Liver (tissue), 9 donors: ENCODE measurements around the gene YIPF2. TPM values are rescaled to one million over a fixed set of nuclear protein-coding genes. Genes with fewer than 3 reads are reported as not detected.

Experiments used
- DNase-seq: peaks from one replicate; pipeline ENCODE4 v3.0.0-alpha.2; 2017; ENCODE audit warnings: low spot score
- H3K27ac ChIP-seq, 2 donors: one replicate each; pipeline ENCODE4 v1.7.0; 2013; ENCODE audit warnings: inconsistent platforms in 2 of 2, low read length in 2 of 2, control low read depth in 1 of 2, low read depth in 1 of 2, mild to moderate bottlenecking in 1 of 2
- H3K27me3 ChIP-seq, 4 donors: one replicate each; pipeline versions ENCODE4 v1.6.1 to v1.7.0; 2013; ENCODE audit warnings: low read length in 3 of 4, inconsistent platforms in 1 of 4, mild to moderate bottlenecking in 1 of 4, moderate library complexity in 1 of 4; ENCODE audit not compliant: control insufficient read depth in 4 of 4, insufficient read depth in 4 of 4
- H3K36me3 ChIP-seq, 4 donors: one replicate each; pipeline versions ENCODE4 v1.6.1 to v1.7.0; 2013; ENCODE audit warnings: low read length in 3 of 4, mild to moderate bottlenecking in 3 of 4, low read depth in 1 of 4, moderate library complexity in 1 of 4; ENCODE audit not compliant: control insufficient read depth in 4 of 4, insufficient read depth in 3 of 4
- H3K4me1 ChIP-seq, 4 donors: one replicate each; pipeline versions ENCODE4 v1.6.1 to v1.7.0; 2013; ENCODE audit warnings: low read length in 3 of 4, mild to moderate bottlenecking in 3 of 4, moderate library complexity in 1 of 4; ENCODE audit not compliant: control insufficient read depth in 4 of 4, insufficient read depth in 4 of 4
- H3K4me3 ChIP-seq, 3 donors: one replicate each; pipeline versions ENCODE4 v1.6.1 to v1.7.0; 2013; ENCODE audit warnings: low read length in 3 of 3, control low read depth in 1 of 3, low read depth in 1 of 3, mild to moderate bottlenecking in 1 of 3
- H3K9ac ChIP-seq, 2 donors: one replicate each; pipeline ENCODE4 v1.7.0; 2013; ENCODE audit warnings: low read length in 2 of 2, mild to moderate bottlenecking in 2 of 2, moderate library complexity in 2 of 2, control low read depth in 1 of 2, low read depth in 1 of 2
- H3K9me3 ChIP-seq, 4 donors: one replicate each; pipeline versions ENCODE4 v1.6.1 to v1.7.0; 2013; ENCODE audit warnings: low read length in 3 of 4; ENCODE audit not compliant: control insufficient read depth in 4 of 4
- CTCF ChIP-seq: fragments of 150-350 bp; IDR thresholded peaks from 2 replicates; pipeline ENCODE4 v1.5.1; 2017; ENCODE audit warnings: improper control_type of control experiment, low read depth, low read length; ENCODE audit not compliant: missing input control
- EGR1 ChIP-seq, 2 donors: IDR thresholded peaks; 2 replicates each; pipeline ENCODE4 v1.6.1; 2016 to 2018; ENCODE audit warnings: antibody characterized with exemption in 2 of 2, low read depth in 2 of 2
- FOXA1 ChIP-seq: IDR thresholded peaks from 2 replicates; pipeline ENCODE4 v1.6.1; 2016; ENCODE audit warnings: antibody characterized with exemption
- FOXA2 ChIP-seq: IDR thresholded peaks from 2 replicates; pipeline ENCODE4 v1.6.1; 2016; ENCODE audit warnings: antibody characterized with exemption
- GABPA ChIP-seq, 2 donors: IDR thresholded peaks in 1 of 2; conservative IDR thresholded peaks in 1 of 2; 2 replicates each; pipeline ENCODE4 v1.6.1; 2016; ENCODE audit warnings: antibody characterized with exemption in 2 of 2, mild to moderate bottlenecking in 1 of 2, moderate library complexity in 1 of 2
- HNF4A ChIP-seq, 2 donors: conservative IDR thresholded peaks; 2 replicates each; pipeline ENCODE4 v1.6.1; 2016; ENCODE audit warnings: antibody characterized with exemption in 2 of 2, mild to moderate bottlenecking in 2 of 2
- HNF4G ChIP-seq: IDR thresholded peaks from 2 replicates; pipeline ENCODE4 v1.6.1; 2016; ENCODE audit warnings: antibody characterized with exemption
- JUND ChIP-seq, 2 donors: IDR thresholded peaks; 2 replicates each; pipeline ENCODE4 v1.6.1; 2016; ENCODE audit warnings: antibody characterized with exemption in 2 of 2
- MAX ChIP-seq: IDR thresholded peaks from 2 replicates; pipeline ENCODE4 v1.6.1; 2016; ENCODE audit warnings: antibody characterized with exemption
- NR2F2 ChIP-seq: IDR thresholded peaks from 2 replicates; pipeline ENCODE4 v1.6.1; 2016; ENCODE audit warnings: antibody characterized with exemption
- RAD21 ChIP-seq, 2 donors: IDR thresholded peaks; 2 replicates each; pipeline ENCODE4 v1.6.1; 2016; ENCODE audit warnings: antibody characterized with exemption in 2 of 2, mild to moderate bottlenecking in 2 of 2
- REST ChIP-seq: IDR thresholded peaks from 2 replicates; pipeline ENCODE4 v1.6.1; 2016; ENCODE audit warnings: antibody characterized with exemption, mild to moderate bottlenecking
- SP1 ChIP-seq: IDR thresholded peaks from 2 replicates; pipeline ENCODE4 v1.6.1; 2018; ENCODE audit warnings: antibody characterized with exemption, mild to moderate bottlenecking
- YY1 ChIP-seq: IDR thresholded peaks from 2 replicates; pipeline ENCODE4 v1.6.1; 2016; ENCODE audit warnings: antibody characterized with exemption, mild to moderate bottlenecking
- ZBTB33 ChIP-seq: IDR thresholded peaks from 2 replicates; pipeline ENCODE4 v1.6.1; 2016; ENCODE audit warnings: antibody characterized with exemption
- WGBS: extraction: QIAGEN DNeasy Blood & Tissue Kit; methylation state at CpG from one replicate; pipeline ENCODE4 v1.1.7; 2013; 5-methylcytosine and 5-hydroxymethylcytosine counted together
- polyA plus RNA-seq, 2 donors: library from polyadenylated mRNA; stranded (reverse) in 1 of 2; unstranded in 1 of 2; fragments of 200-250 nt in 1 of 2; fragments of >200 nt in 1 of 2; fragmentation: Nextera tagmentation in 1 of 2; extraction: Ambion mirVana in 1 of 2; gene quantifications; one replicate each; pipeline versions ENCODE4 v1.2.1 to v1.2.3, GENCODE V29; 2013 to 2015
- total RNA-seq, 2 donors: library from RNA; depleted of rRNA; stranded (reverse); fragments of >200 nt; gene quantifications; one replicate each; pipeline ENCODE4 v1.2.3, GENCODE V29; 2014
- donor health status: healthy.
- donor health status: healthy.
- donor health status: healthy.
- donor health status: healthy.
- donor health status: healthy.

Gene YIPF2
- total and polyA plus RNA-seq, 4 donors = 13.2 to 37.4 (median 35.8) TPM

GRCh38 chr19:10935371-10936059, 7.1 kb upstream of the YIPF2 start:
- Histone ChIP-seq H3K9me3 (no peaks in the 10 kb centered on the region), H3K4me1 (peaks cover 0 to 12% (median 8%) of the 10 kb centered on the region in 4 donors), H3K9ac (no peak overlapping the region), H3K27ac (no peak overlapping the region), H3K36me3 (peaks cover 0 to 4% (median 0%) of the 10 kb centered on the region in 4 donors), H3K4me3 (no peak overlapping the region), H3K27me3 (no peaks in the 10 kb centered on the region)
- DNase-seq = no peak
- TF ChIP-seq ZBTB33 (no peak), EGR1 (IDR thresholded peaks at IDR 0.05; ENCODE audit: low read depth in 2 of 2) (no peak), FOXA1 (no peak), FOXA2 (no peak), GABPA (IDR thresholded peaks at IDR 0.05 in 1 of 2, conservative IDR thresholded peaks at IDR 0.05 in 1 of 2) (no peak), SP1 (no peak), JUND (IDR thresholded peaks at IDR 0.05) (no peak), HNF4G (no peak), RAD21 (IDR thresholded peaks at IDR 0.05) (no peak), MAX (no peak), HNF4A (conservative IDR thresholded peaks at IDR 0.05) (no peak), CTCF (no peak), NR2F2 (no peak)
- WGBS = 86% methylated on average over 9 of the region's 9 CpGs

- 5% methylated on average over 27 of the region's 27 CpGs for WGBS
- no peaks in the 10 kb centered on the region for H3K9me3 ChIP-seq
- peaks cover 3 to 4% (median 3%) of the 10 kb centered on the region in 4 donors for H3K36me3 ChIP-seq
- no peak for DNase-seq
- H3K4me1 ChIP-seq = peaks cover 9 to 33% (median 23%) of the 10 kb centered on the region in 4 donors
- H3K27ac ChIP-seq = peak overlapping the region; percentile 70 to 71
- no peak for TF ChIP-seq EGR1 (IDR thresholded peaks at IDR 0.05; ENCODE audit: low read depth in 2 of 2)
- TF ChIP-seq CTCF = no peak
- TF ChIP-seq REST = no peak
- no peak for TF ChIP-seq YY1
- no peak for TF ChIP-seq MAX
- peak overlapping the region; percentile 27 to 95 (median 93) for H3K4me3 ChIP-seq
- no peaks in the 10 kb centered on the region for H3K27me3 ChIP-seq
- H3K9ac ChIP-seq = peak overlapping the region in 1 of 2 donors; percentile 77
Measured at GRCh38 chr19:10929402-10929794, 959 bp upstream of the YIPF2 start.
